HG02759 (cell line): Measurements from ENCODE around the gene EMP3.

Experiments used
- ATAC-seq: cut with Tn5 transposase; IDR thresholded peaks from one replicate; pipeline ENCODE4 v1.9.1; 2021; ENCODE audit warnings: mild to moderate bottlenecking, moderate library complexity; ENCODE audit not compliant: unreplicated experiment

Gene EMP3

DNA sequence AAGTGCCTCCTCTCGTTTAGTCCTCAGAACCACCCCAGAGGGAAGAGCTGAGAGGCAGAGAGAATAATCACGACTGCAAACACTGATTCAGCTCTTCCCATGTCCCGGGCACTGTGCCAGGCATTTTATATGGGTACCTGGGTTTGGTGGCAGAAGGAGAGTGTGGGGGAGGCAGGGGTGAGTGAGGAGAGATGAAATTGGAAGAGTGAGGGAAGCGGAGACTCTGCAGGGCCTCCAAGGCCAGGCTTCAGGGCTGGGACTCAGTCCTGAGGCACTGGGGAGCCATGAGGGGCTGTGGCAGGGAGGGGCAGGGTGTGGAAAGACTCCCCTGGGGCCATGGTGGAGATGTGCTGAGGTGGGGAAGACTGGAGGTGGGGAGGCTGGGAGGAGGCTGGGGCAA lies 47.6 kb downstream of the EMP3 start:
- ATAC-seq = no peak

GRCh38 chr19:48373567-48373966 lies 48.2 kb downstream of the EMP3 start:
- ATAC-seq = no peak

GRCh38 chr19:48378194-48378570 lies 52.8 kb downstream of the EMP3 start:
- ATAC-seq = no peak

DNA sequence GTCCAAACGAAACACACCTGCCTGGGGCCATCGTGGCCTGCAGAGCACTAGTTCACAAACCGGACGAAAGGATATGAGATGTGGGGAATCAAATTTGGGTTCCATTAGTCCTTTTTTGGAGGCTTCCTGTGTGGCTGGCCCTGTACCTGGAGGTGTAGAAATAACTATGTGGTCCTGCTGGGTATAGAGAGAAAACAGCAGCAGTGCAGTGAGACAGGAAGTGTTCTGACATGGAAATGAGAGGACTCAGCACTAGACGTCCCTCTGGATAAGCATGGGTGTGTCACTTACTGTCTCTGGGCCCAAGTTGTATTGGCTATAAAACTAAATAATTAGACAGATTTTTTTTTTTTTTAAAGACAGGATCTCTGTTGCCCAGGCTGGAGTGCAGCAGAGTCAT lies 53.7 kb downstream of the EMP3 start:
- ATAC-seq = no peak
